A673 (cell line): ENCODE measurements around the gene AGMO. TPM values are rescaled to one million over a fixed set of nuclear protein-coding genes. Genes with fewer than 3 reads are reported as not detected.

Experiments
- BruUV-seq: library from RNA; stranded (reverse); fragments of 400-500 nt; replicated peaks from 2 replicates; lab custom pipeline; 2021; lab: Mats Ljungman, UMichigan
- CTCF ChIA-PET: fragments of 300-600 bp; sonication (Branson Sonifier 250); formaldehyde crosslinking; loops from one replicate; lab custom pipeline; 2022; ENCODE audit warnings: antibody characterized with exemption; lab: Charles Lee
- POLR2A ChIA-PET: fragments of 300-600 bp; sonication (Branson Sonifier 250); formaldehyde crosslinking; loops from one replicate; lab custom pipeline; 2022; ENCODE audit warnings: antibody characterized with exemption; ENCODE audit not compliant: low non-redundant PET; lab: Charles Lee
- DNase-seq: peaks from one replicate; pipeline ENCODE4 v3.0.0-alpha.2; 2015; ENCODE audit warnings: low spot score
- H3K27ac ChIP-seq: fragments of 200-600 bp; sonication (generic); 2 replicates; pipeline ENCODE4 v1.5.1; 2016; ENCODE audit warnings: mixed run types, low read depth, mild to moderate bottlenecking, mixed read lengths, antibody characterized with exemption, low read length; ENCODE audit not compliant: poor library complexity, severe bottlenecking
- H3K27me3 ChIP-seq: fragments of 200-600 bp; sonication (generic); replicated peaks from 2 replicates; pipeline ENCODE4 v1.6.1; 2017; ENCODE audit warnings: mixed run types, low read depth, mild to moderate bottlenecking, mixed read lengths, antibody characterized with exemption, low read length; ENCODE audit not compliant: insufficient read depth, poor library complexity
- H3K36me3 ChIP-seq: fragments of 200-600 bp; sonication (generic); 2 replicates; pipeline ENCODE4 v1.6.1; 2016; ENCODE audit warnings: mixed run types, mild to moderate bottlenecking, mixed read lengths, antibody characterized with exemption, low read length; ENCODE audit not compliant: insufficient read depth, poor library complexity, severe bottlenecking
- H3K4me1 ChIP-seq: fragments of 200-600 bp; sonication (generic); 2 replicates; pipeline ENCODE4 v1.6.1; 2017; ENCODE audit warnings: mixed run types, mild to moderate bottlenecking, mixed read lengths, antibody characterized with exemption, low read length; ENCODE audit not compliant: insufficient read depth, poor library complexity, severe bottlenecking
- H3K4me3 ChIP-seq: fragments of 200-600 bp; sonication (generic); 2 replicates; pipeline ENCODE4 v1.5.1; 2016; ENCODE audit warnings: low read depth, mixed run types, mild to moderate bottlenecking, mixed read lengths, low read length; ENCODE audit not compliant: poor library complexity, severe bottlenecking
- H3K9me3 ChIP-seq: fragments of 200-600 bp; sonication (generic); 2 replicates; pipeline ENCODE4 v1.6.1; 2016; ENCODE audit warnings: mixed run types, low read depth, mild to moderate bottlenecking, mixed read lengths, antibody characterized with exemption, low read length; ENCODE audit not compliant: poor library complexity, severe bottlenecking
- CTCF ChIP-seq: fragments of 300-800, 200-600 bp; sonication (generic); conservative IDR thresholded peaks from 2 replicates; pipeline ENCODE4 v1.5.1; 2017; ENCODE audit warnings: low read depth, mild to moderate bottlenecking, antibody characterized with exemption, low read length, moderate library complexity, mixed read lengths
- EZH2 ChIP-seq: fragments of 200-600 bp; sonication (generic); IDR thresholded peaks from 2 replicates; pipeline ENCODE4 v1.6.1; 2017; ENCODE audit warnings: borderline replicate concordance, low read depth, mild to moderate bottlenecking, mixed read lengths, antibody characterized with exemption, low read length; ENCODE audit not compliant: poor library complexity, severe bottlenecking
- intact Hi-C: fragments of 100-400 bp; cut with micrococcal nuclease; formaldehyde crosslinking; loops from one replicate; pipeline ENCODE4 v1.10.0; 2022; ENCODE audit not compliant: unreplicated experiment
- total RNA-seq: library from RNA; stranded (reverse); gene quantifications from 2 replicates; pipeline ENCODE4 v1.2.3, GENCODE V29; 2021

AGMO gene
- total RNA-seq, 1 experiment from 2014 or later: not detected

DNA sequence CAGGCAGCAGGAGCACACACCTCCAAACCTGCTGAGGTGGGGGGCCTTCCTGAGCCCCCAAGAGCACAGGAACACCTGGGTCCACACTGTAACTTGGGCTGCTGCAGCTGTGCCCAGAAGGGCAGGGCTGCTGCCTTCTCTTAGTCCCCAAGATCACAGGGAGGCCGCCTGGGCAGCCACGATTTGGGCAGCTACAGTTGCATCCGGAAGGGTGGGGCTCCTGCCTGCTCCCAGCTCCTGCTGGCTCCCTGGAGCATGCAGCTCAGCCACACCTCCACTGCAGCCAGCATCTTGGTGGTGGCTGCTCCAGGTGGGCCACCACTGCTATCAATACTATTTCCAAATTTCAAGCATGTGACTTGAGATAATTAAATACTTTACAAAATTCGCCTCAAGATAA is 38.5 kb upstream of the AGMO start:
- Histone ChIP-seq H3K4me3 (no peak overlapping the region), H3K27ac (no peak overlapping the region), H3K4me1 (no peaks in the 10 kb centered on the region), H3K9me3 (no peaks in the 10 kb centered on the region), H3K27me3 (no peaks in the 10 kb centered on the region), H3K36me3 (no peaks in the 10 kb centered on the region)
- no peak for DNase-seq
- no TSS peak for BruUV-seq
- intact Hi-C loops: no loop called here
- ChIA-PET POLR2A (no interaction called here), CTCF (no interaction called here)
- no peak for TF ChIP-seq EZH2
- TF ChIP-seq CTCF: no peak

GRCh38 chr7:15594461-15594860 is 32.6 kb upstream of the AGMO start:
- no peak overlapping the region for H3K4me3 ChIP-seq
- H3K27ac ChIP-seq: no peak overlapping the region
- CTCF ChIA-PET: no interaction called here
- no peaks in the 10 kb centered on the region for H3K27me3 ChIP-seq
- no peaks in the 10 kb centered on the region for H3K4me1 ChIP-seq
- intact Hi-C loops: no loop called here
- BruUV-seq: no TSS peak
- POLR2A ChIA-PET: no interaction called here
- no peaks in the 10 kb centered on the region for H3K36me3 ChIP-seq
- DNase-seq: no peak
- no peaks in the 10 kb centered on the region for H3K9me3 ChIP-seq
- no peak for TF ChIP-seq CTCF
- TF ChIP-seq EZH2: no peak

- Histone ChIP-seq H3K4me1 (no peaks in the 10 kb centered on the region), H3K27me3 (no peaks in the 10 kb centered on the region), H3K9me3 (no peaks in the 10 kb centered on the region), H3K27ac (no peak overlapping the region), H3K36me3 (no peaks in the 10 kb centered on the region), H3K4me3 (no peak overlapping the region)
- ChIA-PET CTCF (no interaction called here), POLR2A (no interaction called here)
- no TSS peak for BruUV-seq
- TF ChIP-seq CTCF (no peak), EZH2 (no peak)
- intact Hi-C loops: no loop called here
- no peak for DNase-seq
These were observed 31.6 kb upstream of the AGMO start for GRCh38 chr7:15593382-15593781.

- Histone ChIP-seq H3K4me3 (no peak overlapping the region), H3K9me3 (peaks cover 11% of the 10 kb centered on the region), H3K27me3 (no peaks in the 10 kb centered on the region), H3K36me3 (no peaks in the 10 kb centered on the region), H3K4me1 (no peaks in the 10 kb centered on the region), H3K27ac (no peak overlapping the region)
- TF ChIP-seq CTCF (no peak), EZH2 (no peak)
- POLR2A ChIA-PET: no interaction called here
- intact Hi-C loops: no loop called here
- CTCF ChIA-PET: no interaction called here
- BruUV-seq: no TSS peak
- DNase-seq: no peak
These were observed 24.5 kb upstream of the AGMO start for GRCh38 chr7:15586266-15586665.
